Keratinocyte (primary cell): Measurements from ENCODE around the gene STX8.

Experiments used
- EZH2 ChIP-seq: IDR thresholded peaks from one replicate; pipeline ENCODE4 v1.6.1; 2012; ENCODE audit warnings: inconsistent platforms, mild to moderate bottlenecking, low read length, moderate library complexity
- TF ChIP-seq, protein P1 (sequence below), 3 experiments: IDR thresholded peaks in 1 of 3; conservative IDR thresholded peaks in 1 of 3; optimal IDR thresholded peaks in 1 of 3; 2 replicates in 2 of 3; 3 replicates in 1 of 3; pipeline versions ENCODE3 to v1.5.1; 2011; ENCODE audit warnings: low read length in 3 of 3, mild to moderate bottlenecking in 3 of 3, moderate library complexity in 2 of 3, control low read depth in 1 of 3, inconsistent platforms in 1 of 3; ENCODE audit not compliant: insufficient read depth in 2 of 3; ENCODE audit errors: extremely low read depth in 1 of 3

DNA sequence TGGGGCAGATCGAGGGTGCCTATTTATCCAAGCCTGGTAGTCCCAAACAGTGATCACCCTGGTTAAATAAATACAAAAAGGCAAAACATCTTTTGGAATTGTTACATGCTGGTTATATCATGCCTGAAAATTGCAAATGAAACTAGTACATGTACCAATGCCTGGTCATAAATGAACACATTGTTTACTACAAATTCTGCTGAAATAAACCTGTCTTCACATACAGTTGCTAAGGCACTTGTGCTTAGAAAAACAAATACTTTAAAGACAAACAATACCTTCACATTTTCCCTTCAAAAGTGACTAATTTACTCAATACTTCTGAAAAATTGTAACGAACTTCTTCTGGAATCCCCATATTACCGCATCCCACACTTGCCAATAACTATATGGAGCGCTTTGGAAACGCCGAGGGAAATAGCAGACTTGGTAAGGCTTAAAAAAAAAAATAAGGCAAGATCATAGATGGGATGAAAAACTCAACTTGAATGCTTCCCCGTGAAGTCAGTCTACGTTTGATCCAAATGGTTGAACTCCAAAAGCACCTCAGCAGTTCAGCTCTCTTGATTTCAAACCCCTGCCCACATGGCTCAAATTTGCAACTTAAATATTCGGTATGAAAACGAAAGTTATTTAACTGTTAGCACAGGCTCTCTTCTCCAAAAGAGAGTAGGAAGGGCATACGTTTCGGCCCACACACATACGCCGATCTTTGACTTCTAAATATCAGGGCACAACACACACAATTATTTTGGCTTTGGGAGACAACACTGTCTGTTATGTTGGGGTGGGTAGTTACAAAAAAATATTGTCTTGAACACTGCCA, 289.8 kb downstream of the STX8 start:
- TF ChIP-seq, protein P1, sequence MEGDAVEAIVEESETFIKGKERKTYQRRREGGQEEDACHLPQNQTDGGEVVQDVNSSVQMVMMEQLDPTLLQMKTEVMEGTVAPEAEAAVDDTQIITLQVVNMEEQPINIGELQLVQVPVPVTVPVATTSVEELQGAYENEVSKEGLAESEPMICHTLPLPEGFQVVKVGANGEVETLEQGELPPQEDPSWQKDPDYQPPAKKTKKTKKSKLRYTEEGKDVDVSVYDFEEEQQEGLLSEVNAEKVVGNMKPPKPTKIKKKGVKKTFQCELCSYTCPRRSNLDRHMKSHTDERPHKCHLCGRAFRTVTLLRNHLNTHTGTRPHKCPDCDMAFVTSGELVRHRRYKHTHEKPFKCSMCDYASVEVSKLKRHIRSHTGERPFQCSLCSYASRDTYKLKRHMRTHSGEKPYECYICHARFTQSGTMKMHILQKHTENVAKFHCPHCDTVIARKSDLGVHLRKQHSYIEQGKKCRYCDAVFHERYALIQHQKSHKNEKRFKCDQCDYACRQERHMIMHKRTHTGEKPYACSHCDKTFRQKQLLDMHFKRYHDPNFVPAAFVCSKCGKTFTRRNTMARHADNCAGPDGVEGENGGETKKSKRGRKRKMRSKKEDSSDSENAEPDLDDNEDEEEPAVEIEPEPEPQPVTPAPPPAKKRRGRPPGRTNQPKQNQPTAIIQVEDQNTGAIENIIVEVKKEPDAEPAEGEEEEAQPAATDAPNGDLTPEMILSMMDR (optimal IDR thresholded peaks at IDR 0.05 in 1 of 3, IDR thresholded peaks at IDR 0.05 in 1 of 3, conservative IDR thresholded peaks at IDR 0.05 in 1 of 3; ENCODE audit: extremely low read depth in 1 of 3, insufficient read depth in 2 of 3, low read length in 3 of 3) = no peak
- TF ChIP-seq EZH2 = no peak
